Activated CD8-positive, alpha-beta memory T cell treated with anti-CD3 and anti-CD28 coated beads, Interleukin-2, amount 10 ng/mL, durations not matched to agents 7 days and 5 days (primary cell): Measurements from ENCODE around the gene TMEM63A. TPM values are rescaled to one million over a fixed set of nuclear protein-coding genes. Genes with fewer than 3 reads are reported as not detected.
"Not testable (repeated sequence)": the region's sequence is repeated elsewhere in the genome, so short reads cannot be mapped to it uniquely, and the experiment has no call there.

Experiments used
- ATAC-seq: fragments of 150-1000 bp; cut with Tn5 transposase; one replicate; pipeline ENCODE4 v1.10.0; 2021; ENCODE audit warnings: moderate library complexity
- CTCF ChIA-PET: fragments of 350-600 bp; sonication (Branson Sonifier 250); formaldehyde crosslinking; loops from one replicate; lab custom pipeline; 2021; ENCODE audit warnings: antibody characterized with exemption; lab: Charles Lee
- DNase-seq: peaks from one replicate; pipeline ENCODE4 v3.0.0-alpha.2; 2020
- H3K27ac Mint-ChIP-seq: one replicate; pipeline ENCODE4 v1.8.0; 2021; ENCODE audit warnings: mild to moderate bottlenecking, mixed read lengths
- H3K27me3 Mint-ChIP-seq: one replicate; pipeline ENCODE4 v1.8.0; 2021; ENCODE audit warnings: mixed read lengths
- H3K36me3 Mint-ChIP-seq: one replicate; pipeline ENCODE4 v1.8.0; 2021; ENCODE audit warnings: mild to moderate bottlenecking, mixed read lengths
- H3K4me1 Mint-ChIP-seq: one replicate; pipeline ENCODE4 v1.8.0; 2021; ENCODE audit warnings: mixed read lengths
- H3K4me3 Mint-ChIP-seq: one replicate; pipeline ENCODE4 v1.8.0; 2021; ENCODE audit warnings: mild to moderate bottlenecking, moderate library complexity, mixed read lengths
- H3K9me3 Mint-ChIP-seq: one replicate; pipeline ENCODE4 v1.8.0; 2022; ENCODE audit warnings: low read depth, mixed read lengths
- microRNA-seq: library from miRNA; unstranded; fragments of <30 nt; microRNA quantifications from one replicate; pipeline ENCODE4 v1.2.0, GENCODE V29; 2022
- total RNA-seq, 2 experiments: library from RNA; stranded (reverse); gene quantifications; one replicate each; pipeline ENCODE4 v1.2.3, GENCODE V29; 2021

The TMEM63A gene
- total RNA-seq, 2 experiments from 2014 or later = 50.4 to 58.7 TPM

GRCh38 chr1:225810579-225811538 lies 71.3 kb downstream of the TMEM63A start:
- H3K27me3 Mint-ChIP-seq = peaks cover 21% of the 10 kb centered on the region
- not testable (repeated sequence) for ATAC-seq, H3K27ac Mint-ChIP-seq, H3K9me3 Mint-ChIP-seq, H3K36me3 Mint-ChIP-seq, DNase-seq
- peak overlapping the region; percentile 66 for H3K4me3 Mint-ChIP-seq
- CTCF ChIA-PET = interaction anchor here (0.7 to 1.5 kb wide), 2 partner anchors 165 to 172 kb away, joined by 3 read pairs; no protein-coding TSS in a partner anchor
- H3K4me1 Mint-ChIP-seq = peaks cover 12% of the 10 kb centered on the region

- peak; percentile 96 for ATAC-seq
- H3K27me3 Mint-ChIP-seq = peaks cover 21% of the 10 kb centered on the region
Measured at GRCh38 chr1:225809842-225810578, 72.2 kb downstream of the TMEM63A start, which contains the start of gene EPHX1. Gene EPHX1, plus strand, starts transcription at chr1:225810124. Its CDS starts 18,606 bp downstream, at chr1:225828730.

GRCh38 chr1:225808136-225808535 lies 74.0 kb downstream of the TMEM63A start:
- Mint-ChIP-seq H3K4me1 (peaks cover 12% of the 10 kb centered on the region), H3K9me3 (no peaks in the 10 kb centered on the region), H3K36me3 (no peaks in the 10 kb centered on the region), H3K4me3 (no peak overlapping the region), H3K27ac (no peak overlapping the region), H3K27me3 (peaks cover 21% of the 10 kb centered on the region)
- ATAC-seq (no peak), DNase-seq (no peak)
- CTCF ChIA-PET = interaction anchor here (1.2 kb wide), 1 partner anchor 9 kb away, joined by 3 read pairs; no protein-coding TSS in a partner anchor

More at GRCh38 chr1:225809842-225810578, 72.2 kb downstream of the TMEM63A start, which contains the start of gene EPHX1:
- Mint-ChIP-seq H3K4me3 (peak within 1 kb of the TSS; percentile 66), H3K36me3 (no peaks in the 10 kb centered on the region), H3K9me3 (no peaks in the 10 kb centered on the region), H3K4me1 (peaks cover 12% of the 10 kb centered on the region), H3K27ac (no peak within 1 kb of the TSS)
- CTCF ChIA-PET = interaction anchor here (0.7 to 1.9 kb wide), 2 partner anchors 33 to 101 kb away, joined by 3 to 5 read pairs; partner anchors contain the start of gene SRP9
- DNase-seq = peak; percentile 74

- H3K9me3 Mint-ChIP-seq, H3K27ac Mint-ChIP-seq, DNase-seq, H3K4me3 Mint-ChIP-seq, H3K36me3 Mint-ChIP-seq, ATAC-seq, CTCF ChIA-PET: not testable (repeated sequence)
- Mint-ChIP-seq H3K27me3 (peaks cover 19% of the 10 kb centered on the region), H3K4me1 (peaks cover 12% of the 10 kb centered on the region)
Measured at GRCh38 chr1:225806736-225807135, 75.4 kb downstream of the TMEM63A start.

- DNase-seq (no peak), ATAC-seq (no peak)
- no peak overlapping the region for H3K27ac Mint-ChIP-seq
- H3K27me3 Mint-ChIP-seq = peaks cover 14% of the 10 kb centered on the region
- H3K4me1 Mint-ChIP-seq = peaks cover 12% of the 10 kb centered on the region
- no peak overlapping the region for H3K4me3 Mint-ChIP-seq
- CTCF ChIA-PET = no interaction called here
- no peaks in the 10 kb centered on the region for H3K36me3 Mint-ChIP-seq
- no peaks in the 10 kb centered on the region for H3K9me3 Mint-ChIP-seq
Measured at GRCh38 chr1:225806249-225806648, 75.9 kb downstream of the TMEM63A start.

- H3K4me1 Mint-ChIP-seq, H3K27me3 Mint-ChIP-seq, H3K36me3 Mint-ChIP-seq, ATAC-seq, H3K27ac Mint-ChIP-seq, H3K4me3 Mint-ChIP-seq, CTCF ChIA-PET, H3K9me3 Mint-ChIP-seq, DNase-seq: not testable (repeated sequence)
Measured at GRCh38 chr1:225801146-225801545, 81.0 kb downstream of the TMEM63A start.

- H3K27me3 Mint-ChIP-seq, H3K27ac Mint-ChIP-seq, H3K9me3 Mint-ChIP-seq, H3K4me1 Mint-ChIP-seq, ATAC-seq, H3K4me3 Mint-ChIP-seq, CTCF ChIA-PET, DNase-seq: not testable (repeated sequence)
- H3K36me3 Mint-ChIP-seq = peaks cover 34% of the 10 kb centered on the region
Measured at GRCh38 chr1:225796097-225796496, 86.1 kb downstream of the TMEM63A start.

Small RNAs within 50 kb of the gene (microRNA-seq; reads per million reads assigned to microRNA genes)
- 3.4 reads per million for gene MIR6741

Other genes with a start within 250 kb of the TMEM63A start
- not detected for gene ENAH, start 229.3 kb downstream of the TMEM63A start, total RNA-seq
- gene SRP9, start 104.6 kb downstream of the TMEM63A start, total RNA-seq = 100 to 1,000 TPM; 198 to 225 TPM
- gene EPHX1, start 72.3 kb downstream of the TMEM63A start, total RNA-seq = under 1 TPM; 0.68 to 0.85 TPM
- not detected for gene LEFTY1, start 6.8 kb upstream of the TMEM63A start, total RNA-seq
- gene PYCR2, start 41.9 kb upstream of the TMEM63A start, total RNA-seq = 100 to 1,000 TPM; 103 to 106 TPM
- not detected for gene LEFTY2, start 58.8 kb upstream of the TMEM63A start, total RNA-seq
- gene SDE2, start 117.0 kb upstream of the TMEM63A start, total RNA-seq = 10 to 100 TPM; 16.6 to 20.9 TPM
- 100 to 1,000 TPM; 384 to 451 TPM for gene H3-3A, start 180.3 kb upstream of the TMEM63A start, total RNA-seq